GM10847 (cell line): ENCODE measurements around the gene MPHOSPH9.

Source experiments
- POLR2A ChIP-seq: IDR thresholded peaks from 2 replicates; pipeline ENCODE4 v1.6.1; 2011; ENCODE audit not compliant: insufficient read length; ENCODE audit errors: extremely low read depth

The MPHOSPH9 gene

DNA sequence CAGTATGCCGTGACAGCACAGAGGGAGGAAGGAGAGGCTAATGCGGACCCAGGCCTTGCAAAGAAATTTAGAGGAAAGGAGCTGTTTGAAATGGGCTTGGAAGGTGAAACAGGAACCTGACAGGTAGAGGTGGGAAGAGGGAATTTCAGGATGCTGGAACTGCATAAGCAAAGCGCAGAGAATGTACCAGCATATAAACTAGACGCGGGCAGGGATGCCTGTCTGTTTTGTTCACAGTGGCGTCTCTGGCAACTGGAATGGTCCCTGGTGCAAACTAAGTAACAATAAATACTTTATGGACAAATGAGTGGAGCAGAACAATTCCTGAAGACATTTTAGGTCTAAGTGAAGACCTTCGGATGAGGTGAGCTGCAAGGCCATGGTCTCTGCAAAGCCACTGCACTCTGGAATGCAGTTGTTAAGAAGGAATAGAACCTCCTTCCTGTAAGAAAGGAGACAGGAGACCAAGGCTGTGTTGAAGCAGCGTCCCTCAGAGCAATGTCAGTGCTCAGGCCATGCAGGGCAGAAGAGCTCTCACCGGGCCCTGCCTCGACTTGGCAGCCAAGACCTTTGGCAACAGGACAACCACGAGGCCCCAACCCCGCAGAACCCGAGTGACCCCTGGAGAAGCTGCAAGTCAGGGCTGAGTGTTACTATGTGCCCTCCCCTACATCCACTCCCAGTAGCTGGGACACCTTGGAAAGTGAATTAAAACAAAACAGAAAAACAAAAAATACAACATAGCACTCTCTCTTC, 124.8 kb downstream of the MPHOSPH9 start:
- no peak for TF ChIP-seq POLR2A

DNA sequence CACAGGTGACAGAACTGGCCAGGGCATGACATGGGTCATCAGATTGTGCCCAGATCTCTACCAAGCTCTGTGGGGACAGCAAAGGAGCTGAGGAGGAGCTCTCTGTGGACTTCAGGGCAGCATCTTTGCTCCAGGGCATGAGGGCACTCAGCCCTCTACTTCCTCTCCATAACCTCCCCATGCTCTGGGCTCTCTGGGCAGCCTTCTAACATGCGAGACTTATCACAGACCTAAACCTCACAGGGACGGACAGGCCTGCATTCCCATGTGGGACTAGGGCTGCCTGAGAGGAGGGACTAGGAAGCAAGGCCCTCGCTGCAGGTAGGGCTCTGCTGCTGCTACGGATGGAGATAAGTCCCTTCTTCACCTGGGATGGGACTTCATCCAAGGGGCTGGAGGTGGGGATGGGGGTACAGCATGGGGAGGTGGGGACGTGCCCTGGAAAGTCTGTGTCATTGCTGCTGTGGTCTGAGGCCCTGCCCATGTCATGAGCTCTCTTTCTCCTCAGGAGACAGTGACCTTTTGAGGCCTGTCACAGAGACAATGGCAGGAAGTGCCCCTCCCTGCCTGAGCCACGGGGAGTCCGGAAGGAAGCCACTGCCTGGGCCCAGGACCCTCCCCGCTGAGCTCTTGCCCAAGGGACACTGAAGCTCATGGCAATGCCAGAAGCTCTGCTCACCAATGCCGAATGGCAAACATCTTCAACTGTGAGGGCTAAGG, 126.1 kb downstream of the MPHOSPH9 start:
- TF ChIP-seq POLR2A, result no peak

- no peak for TF ChIP-seq POLR2A
These were observed 127.6 kb downstream of the MPHOSPH9 start for GRCh38 chr12:123105211-123105826.

DNA sequence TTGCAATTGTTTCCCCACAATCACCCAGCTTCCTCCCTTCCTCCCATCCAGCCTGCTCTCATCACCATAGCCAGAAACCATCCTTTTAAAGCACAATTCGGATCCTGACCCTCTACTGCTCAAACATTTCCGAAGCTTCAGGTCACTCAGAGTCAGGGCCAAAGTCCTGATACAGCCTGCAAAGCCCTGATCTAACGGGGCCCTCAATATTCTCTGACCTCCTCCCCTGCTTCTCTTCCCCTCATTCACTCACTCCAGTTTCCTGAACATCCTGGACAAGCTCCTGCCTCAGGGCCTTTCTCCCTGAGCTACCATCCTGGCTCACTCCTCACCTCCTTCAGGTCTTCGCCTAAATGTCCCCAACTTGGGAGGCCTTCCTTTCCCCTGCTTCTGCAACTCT, 128.1 kb downstream of the MPHOSPH9 start:
- TF ChIP-seq POLR2A, result no peak
